Measurements from ENCODE around the gene GRIA1.

DNA sequence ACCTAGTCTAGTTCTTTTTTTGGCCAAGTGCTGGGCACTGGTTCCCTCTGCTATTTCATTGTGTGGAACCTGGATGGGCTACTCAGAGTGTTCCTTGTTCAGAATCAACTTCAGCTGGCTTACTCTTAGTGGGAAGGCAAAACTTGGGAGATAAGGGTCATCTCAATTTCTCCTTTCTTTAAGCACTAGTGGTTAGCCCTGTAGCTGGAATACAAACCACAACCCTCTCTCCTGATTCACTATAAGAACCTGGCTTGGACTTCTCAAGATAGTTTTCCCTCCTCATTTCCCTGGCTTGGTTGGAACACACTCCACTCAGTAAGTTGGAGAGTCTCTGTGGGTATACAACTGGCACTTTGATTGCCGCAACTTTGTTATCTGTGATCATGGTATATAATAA, 35.1 kb downstream of the GRIA1 start:
- TF ChIP-seq, protein P1, sequence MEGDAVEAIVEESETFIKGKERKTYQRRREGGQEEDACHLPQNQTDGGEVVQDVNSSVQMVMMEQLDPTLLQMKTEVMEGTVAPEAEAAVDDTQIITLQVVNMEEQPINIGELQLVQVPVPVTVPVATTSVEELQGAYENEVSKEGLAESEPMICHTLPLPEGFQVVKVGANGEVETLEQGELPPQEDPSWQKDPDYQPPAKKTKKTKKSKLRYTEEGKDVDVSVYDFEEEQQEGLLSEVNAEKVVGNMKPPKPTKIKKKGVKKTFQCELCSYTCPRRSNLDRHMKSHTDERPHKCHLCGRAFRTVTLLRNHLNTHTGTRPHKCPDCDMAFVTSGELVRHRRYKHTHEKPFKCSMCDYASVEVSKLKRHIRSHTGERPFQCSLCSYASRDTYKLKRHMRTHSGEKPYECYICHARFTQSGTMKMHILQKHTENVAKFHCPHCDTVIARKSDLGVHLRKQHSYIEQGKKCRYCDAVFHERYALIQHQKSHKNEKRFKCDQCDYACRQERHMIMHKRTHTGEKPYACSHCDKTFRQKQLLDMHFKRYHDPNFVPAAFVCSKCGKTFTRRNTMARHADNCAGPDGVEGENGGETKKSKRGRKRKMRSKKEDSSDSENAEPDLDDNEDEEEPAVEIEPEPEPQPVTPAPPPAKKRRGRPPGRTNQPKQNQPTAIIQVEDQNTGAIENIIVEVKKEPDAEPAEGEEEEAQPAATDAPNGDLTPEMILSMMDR (IDR thresholded peaks at IDR 0.05), result no peak
- no peak for TF ChIP-seq POLR2A (IDR thresholded peaks at IDR 0.05)
- no peak for TF ChIP-seq EP300 (IDR thresholded peaks at IDR 0.05)
